K562 (cell line): ENCODE results near the gene CCDC192. TPM values are rescaled to one million over a fixed set of nuclear protein-coding genes. Genes with fewer than 3 reads are reported as not detected.

Source experiments
- ATAC-seq: fragments of 200-7000 bp; cut with Tn5 transposase; 3 replicates; pipeline ENCODE4 v1.9.1; 2020; ENCODE audit warnings: moderate library complexity
- BruUV-seq: library from RNA; stranded (reverse); fragments of 400-500 nt; replicated peaks from 2 replicates; lab custom pipeline; 2021; lab: Mats Ljungman, UMichigan
- CTCF ChIA-PET: fragments of 300-600 bp; formaldehyde crosslinking; extraction: SDS; loops from one replicate; lab custom pipeline; 2021; ENCODE audit warnings: low intra/inter-chr PET ratio; lab: Yijun Ruan, JAX
- POLR2A ChIA-PET: fragments of 300-600, 350-650 bp; sonication (Branson Sonifier 250); formaldehyde crosslinking; extraction: SDS; loops from one replicate; lab custom pipeline; 2021; ENCODE audit warnings: antibody characterized with exemption, inconsistent platforms; lab: Yijun Ruan, JAX
- DNase-seq, 4 experiments: peaks; one replicate each; pipeline versions ENCODE4 v3.0.0 to v3.0.0-alpha.2; 2011 to 2018; ENCODE audit warnings: low spot score in 3 of 4, mixed read lengths in 3 of 4; ENCODE audit errors: extremely low read depth in 1 of 4
- FAIRE-seq: peaks from 2 replicates; lab custom pipeline; 2011; peaks lifted over from hg19 to GRCh38; lab: Jason Lieb, UNC
- H2AFZ ChIP-seq: 2 replicates; pipeline ENCODE4 v1.6.0; 2011; ENCODE audit warnings: low read depth, low read length, control low read depth, inconsistent platforms
- H3K27ac ChIP-seq: fragments of 200-600 bp; 3 replicates; pipeline ENCODE4 v1.8.0; 2011; ENCODE audit warnings: low read depth, mild to moderate bottlenecking, control low read depth, inconsistent platforms, low read length, moderate library complexity, mixed read lengths; ENCODE audit errors: extremely low read depth
- H3K27me3 ChIP-seq, 2 experiments: fragments of 300-600 bp in 1 of 2; 2 replicates in 1 of 2; 3 replicates in 1 of 2; pipeline versions ENCODE4 v1.6.0 to v1.8.0; 2011; ENCODE audit warnings: inconsistent platforms in 2 of 2, low read length in 2 of 2, mild to moderate bottlenecking in 1 of 2, mixed read lengths in 1 of 2, moderate library complexity in 1 of 2; ENCODE audit not compliant: control insufficient read depth in 2 of 2, insufficient read depth in 2 of 2
- H3K36me3 ChIP-seq: fragments of 300-600 bp; 3 replicates; pipeline ENCODE4 v1.8.0; 2011; ENCODE audit warnings: mild to moderate bottlenecking, low read length, inconsistent platforms; ENCODE audit not compliant: control insufficient read depth, insufficient read depth
- H3K4me1 ChIP-seq, 2 experiments: fragments of 200-600 bp in 1 of 2; replicated peaks in 1 of 2; 2 replicates in 1 of 2; 3 replicates in 1 of 2; pipeline versions ENCODE4 v1.5.1 to v1.8.0; 2011; ENCODE audit warnings: inconsistent platforms in 2 of 2, low read length in 2 of 2, mild to moderate bottlenecking in 1 of 2, mixed read lengths in 1 of 2, moderate library complexity in 1 of 2; ENCODE audit not compliant: control insufficient read depth in 2 of 2, insufficient read depth in 2 of 2
- H3K4me2 ChIP-seq: 2 replicates; pipeline ENCODE4 v1.6.1; 2011; ENCODE audit warnings: low read length, control low read depth, inconsistent platforms, mixed read lengths; ENCODE audit not compliant: insufficient read depth
- H3K4me3 ChIP-seq: fragments of 200-600 bp; sonication (generic), shearing (Covaris generic); 2 replicates; pipeline ENCODE4 v1.5.1; 2016; ENCODE audit warnings: control low read depth, inconsistent platforms
- H3K79me2 ChIP-seq: fragments of 200-600 bp; 3 replicates; pipeline ENCODE4 v1.8.0; 2011; ENCODE audit warnings: low read length, inconsistent platforms; ENCODE audit not compliant: control insufficient read depth, insufficient read depth
- H3K9ac ChIP-seq, 2 experiments: 2 replicates each; pipeline versions ENCODE4 v1.6.0 to v1.6.1; 2011; ENCODE audit warnings: low read depth in 2 of 2, low read length in 2 of 2, control low read depth in 1 of 2, inconsistent platforms in 1 of 2, mild to moderate bottlenecking in 1 of 2, mixed read lengths in 1 of 2; ENCODE audit not compliant: insufficient read depth in 1 of 2
- H3K9me1 ChIP-seq: one replicate; pipeline ENCODE4 v1.6.0; 2011; ENCODE audit warnings: inconsistent platforms, mild to moderate bottlenecking, low read length, moderate library complexity; ENCODE audit not compliant: control insufficient read depth, insufficient read depth
- H3K9me3 ChIP-seq: replicated peaks from 2 replicates; pipeline ENCODE4 v1.5.1; 2011; ENCODE audit warnings: low read depth, low read length, inconsistent platforms; ENCODE audit not compliant: control insufficient read depth, insufficient read depth
- H4K20me1 ChIP-seq: replicated peaks from 2 replicates; pipeline ENCODE4 v1.6.1; 2011; ENCODE audit warnings: low read length, inconsistent platforms, mixed read lengths; ENCODE audit not compliant: control insufficient read depth, insufficient read depth
- FUS ChIP-seq: fragments of 200-400 bp; formaldehyde crosslinking; optimal IDR thresholded peaks from 2 replicates; pipeline ENCODE3; 2017; ENCODE audit warnings: low read depth, low read length
- GATA2 ChIP-seq: sonication (generic); formaldehyde crosslinking; IDR thresholded peaks from 2 replicates; pipeline ENCODE4 v1.4.0; 2020; ENCODE audit warnings: mild to moderate bottlenecking, missing genetic modification reagents
- NUFIP1 ChIP-seq: fragments of 450-650 bp; IDR thresholded peaks from 2 replicates; pipeline ENCODE4 v1.6.1; 2018; ENCODE audit not compliant: partially characterized antibody
- ZNF77 ChIP-seq: fragments of 250-450 bp; sonication (Bioruptor Pico); IDR thresholded peaks from 2 replicates; pipeline ENCODE4 v1.5.0; 2020
- in situ Hi-C: fragments of 300-500 bp; cut with MboI; formaldehyde crosslinking; loops from 4 replicates; pipeline ENCODE4 v1.15.0; 2018; ENCODE audit warnings: inconsistent platforms, mixed read lengths
- intact Hi-C: fragments of 100-400 bp; cut with micrococcal nuclease; formaldehyde crosslinking; loops from 2 replicates; pipeline ENCODE4 v1.14.2; 2022
- polyA plus RNA-seq, 8 experiments: library from polyadenylated mRNA; depleted of rRNA in 4 of 8; stranded (reverse) in 5 of 8; unstranded in 3 of 8; fragments of >200 nt; fragmentation: Nextera tagmentation in 2 of 8; fragmentation: Illumina TruSeq in 1 of 8; extraction: Ambion mirVana in 2 of 8; extraction: Trizol in 1 of 8; gene quantifications; 2 replicates each; pipeline versions ENCODE4 v1.2.1 to v1.2.3, GENCODE V29; 2011 to 2014; ENCODE audit warnings: inconsistent platforms in 1 of 8, missing spikeins in 1 of 8
- total RNA-seq, 7 experiments: library from RNA; depleted of rRNA in 6 of 7; stranded (reverse); fragments of >200 nt in 6 of 7; fragmentation: Illumina TruSeq in 2 of 7; extraction: Trizol in 2 of 7; gene quantifications; 2 replicates each; pipeline versions ENCODE4 v1.2.1 to v1.2.3, GENCODE V29; 2011 to 2021; ENCODE audit warnings: low replicate concordance in 1 of 7
- TF ChIP-seq, protein P1 (sequence below): fragments of 450-650 bp; IDR thresholded peaks from 2 replicates; pipeline ENCODE4 v1.6.1; 2018; ENCODE audit warnings: mild to moderate bottlenecking, low read depth; ENCODE audit not compliant: partially characterized antibody
- TF ChIP-seq, protein P2 (sequence below): fragments of 450-650 bp; formaldehyde crosslinking; IDR thresholded peaks from 2 replicates; pipeline ENCODE4 v1.4.0; 2020; ENCODE audit warnings: mild to moderate bottlenecking, moderate library complexity

Gene CCDC192
- total and polyA plus RNA-seq, 9 of the 15 experiments (the other 6 are each of a cell fraction or from before 2014, with no cell fraction given): 0.21 to 0.66 (median 0.38) TPM; not detected in 2

DNA sequence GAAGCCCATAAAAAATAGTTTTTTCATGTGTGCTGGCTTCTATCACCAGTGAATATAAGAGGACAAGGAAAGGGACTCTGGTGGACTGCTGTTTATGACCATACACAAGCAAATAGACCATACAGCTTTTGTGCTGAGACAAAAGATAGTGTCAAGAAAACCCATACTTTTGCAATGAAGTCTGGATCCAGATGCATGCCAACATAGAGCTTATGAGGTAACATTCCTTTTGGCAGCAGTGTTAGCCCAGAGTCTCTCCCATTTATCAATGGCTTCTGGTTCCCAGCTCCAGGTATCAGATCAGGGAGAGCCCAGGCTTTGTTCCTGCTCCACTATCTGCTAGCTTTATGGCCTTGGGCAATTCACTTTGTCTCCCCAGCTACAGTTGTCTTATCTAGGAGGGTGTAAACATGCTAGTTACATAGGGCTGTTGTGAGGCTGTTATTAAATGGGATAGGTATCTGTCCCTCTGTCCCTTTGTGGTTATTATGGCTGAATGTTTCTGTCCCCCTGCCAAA is 55.6 kb downstream of the CCDC192 start:
- Histone ChIP-seq H3K4me3 (no peak overlapping the region), H3K9me3 (no peaks in the 10 kb centered on the region), H3K4me1 (no peaks in the 10 kb centered on the region), H3K4me2 (no peak overlapping the region), H3K79me2 (no peaks in the 10 kb centered on the region), H3K9ac (no peak overlapping the region), H2AFZ (no peak overlapping the region), H3K27me3 (peaks cover 0 to 2% of the 10 kb centered on the region in 2 experiments; a peak in 1 of 5 replicates)
- DNase-seq (no peak), ATAC-seq (no peak)
- in situ Hi-C loops: loop anchor here (10.0 kb wide), 1 partner anchor 446 kb away; no protein-coding TSS in a partner anchor
- POLR2A ChIA-PET: no interaction called here
- CTCF ChIA-PET: interaction anchor here (0.6 kb wide), 1 partner anchor 12 kb away, joined by 4 read pairs; no protein-coding TSS in a partner anchor
- intact Hi-C loops: no loop called here
- TF ChIP-seq GATA2: no peak
- no peak for TF ChIP-seq FUS
- TF ChIP-seq, protein P1, sequence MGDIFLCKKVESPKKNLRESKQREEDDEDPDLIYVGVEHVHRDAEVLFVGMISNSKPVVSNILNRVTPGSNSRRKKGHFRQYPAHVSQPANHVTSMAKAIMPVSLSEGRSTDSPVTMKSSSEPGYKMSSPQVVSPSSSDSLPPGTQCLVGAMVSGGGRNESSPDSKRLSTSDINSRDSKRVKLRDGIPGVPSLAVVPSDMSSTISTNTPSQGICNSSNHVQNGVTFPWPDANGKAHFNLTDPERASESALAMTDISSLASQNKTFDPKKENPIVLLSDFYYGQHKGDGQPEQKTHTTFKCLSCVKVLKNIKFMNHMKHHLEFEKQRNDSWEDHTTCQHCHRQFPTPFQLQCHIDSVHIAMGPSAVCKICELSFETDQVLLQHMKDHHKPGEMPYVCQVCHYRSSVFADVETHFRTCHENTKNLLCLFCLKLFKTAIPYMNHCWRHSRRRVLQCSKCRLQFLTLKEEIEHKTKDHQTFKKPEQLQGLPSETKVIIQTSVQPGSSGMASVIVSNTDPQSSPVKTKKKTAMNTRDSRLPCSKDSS: no peak
- TF ChIP-seq, protein P2, sequence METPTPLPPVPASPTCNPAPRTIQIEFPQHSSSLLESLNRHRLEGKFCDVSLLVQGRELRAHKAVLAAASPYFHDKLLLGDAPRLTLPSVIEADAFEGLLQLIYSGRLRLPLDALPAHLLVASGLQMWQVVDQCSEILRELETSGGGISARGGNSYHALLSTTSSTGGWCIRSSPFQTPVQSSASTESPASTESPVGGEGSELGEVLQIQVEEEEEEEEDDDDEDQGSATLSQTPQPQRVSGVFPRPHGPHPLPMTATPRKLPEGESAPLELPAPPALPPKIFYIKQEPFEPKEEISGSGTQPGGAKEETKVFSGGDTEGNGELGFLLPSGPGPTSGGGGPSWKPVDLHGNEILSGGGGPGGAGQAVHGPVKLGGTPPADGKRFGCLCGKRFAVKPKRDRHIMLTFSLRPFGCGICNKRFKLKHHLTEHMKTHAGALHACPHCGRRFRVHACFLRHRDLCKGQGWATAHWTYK (CRISPR knock-in tag): no peak
- TF ChIP-seq ZNF77 (CRISPR knock-in tag): no peak
- no peak for TF ChIP-seq NUFIP1
- TF ChIP-seq, all 486 proteins: peak for 0
- FAIRE-seq: no peak
- H3K36me3 ChIP-seq: no peaks in the 10 kb centered on the region
- no TSS peak for BruUV-seq
- no peaks in the 10 kb centered on the region for H4K20me1 ChIP-seq
- H3K9me1 ChIP-seq: no peaks in the 10 kb centered on the region
- no peak overlapping the region for H3K27ac ChIP-seq
